NCI-H2081 treated with DMSO at 0.1 percent for 48 hours (cell line): ENCODE measurements around the gene PLEKHF1.
"Not testable (repeated sequence)": the region's sequence is repeated elsewhere in the genome, so short reads cannot be mapped to it uniquely, and the experiment has no call there.

Experiments used
- DNase-seq: peaks from one replicate; lab custom pipeline; 2025; lab: John Stamatoyannopoulos, UW

The PLEKHF1 gene

GRCh38 chr19:29664753-29665214 is 477 bp upstream of the PLEKHF1 start:
- DNase-seq = no peak

- DNase-seq = no peak
Measured at GRCh38 chr19:29665826-29666577, 741 bp downstream of the PLEKHF1 start.

GRCh38 chr19:29666578-29667386 is 1.5 kb downstream of the PLEKHF1 start:
- DNase-seq = no peak

- DNase-seq = no peak
Measured at GRCh38 chr19:29667387-29667783, 2.1 kb downstream of the PLEKHF1 start.

- DNase-seq = no peak
Measured at GRCh38 chr19:29667901-29668341, 2.7 kb downstream of the PLEKHF1 start.

GRCh38 chr19:29668746-29669609 is 3.7 kb downstream of the PLEKHF1 start:
- DNase-seq = no peak

GRCh38 chr19:29670255-29670654 is 5.0 kb downstream of the PLEKHF1 start:
- no peak for DNase-seq

- not testable (repeated sequence) for DNase-seq
Measured at GRCh38 chr19:29671026-29671392, 5.7 kb downstream of the PLEKHF1 start.

- no peak for DNase-seq
Measured at GRCh38 chr19:29671393-29672160, 6.3 kb downstream of the PLEKHF1 start.

- no peak for DNase-seq
Measured at GRCh38 chr19:29672319-29672932, 7.2 kb downstream of the PLEKHF1 start.

- no peak for DNase-seq
Measured at GRCh38 chr19:29672933-29673336, 7.7 kb downstream of the PLEKHF1 start.

- DNase-seq = no peak
Measured at GRCh38 chr19:29673451-29674371, 8.4 kb downstream of the PLEKHF1 start.

GRCh38 chr19:29674374-29675119 is 9.3 kb downstream of the PLEKHF1 start:
- DNase-seq = no peak

- DNase-seq = no peak
Measured at GRCh38 chr19:29675120-29675649, 9.9 kb downstream of the PLEKHF1 start.

GRCh38 chr19:29675650-29676186 is 10.5 kb downstream of the PLEKHF1 start:
- no peak for DNase-seq

GRCh38 chr19:29676586-29676985 is 11.3 kb downstream of the PLEKHF1 start:
- DNase-seq = no peak

GRCh38 chr19:29677001-29677817 is 11.9 kb downstream of the PLEKHF1 start:
- DNase-seq = no peak
